OCI-LY3 (cell line): ENCODE data around the gene CDR2.

ENCODE experiments used
- CTCF ChIP-seq: fragments of 200-600, 300-600 bp; sonication (generic); IDR thresholded peaks from 2 replicates; pipeline ENCODE4 v1.5.1; 2014; ENCODE audit warnings: antibody characterized with exemption, low read length, low read depth
- EZH2phosphoT487 ChIP-seq: fragments of 200-600 bp; shearing (Covaris generic); IDR thresholded peaks from 2 replicates; pipeline ENCODE4 v1.6.1; 2018; ENCODE audit warnings: antibody characterized with exemption, mixed run types, low read depth

- no peak for TF ChIP-seq CTCF
- TF ChIP-seq EZH2phosphoT487, result no peak
These were observed 27.8 kb upstream of the CDR2 start for GRCh38 chr16:22402191-22402590.
